Measurements from ENCODE around the gene AP1S1. TPM values are rescaled to one million over a fixed set of nuclear protein-coding genes. Genes with fewer than 3 reads are reported as not detected.
"Not testable (repeated sequence)": the region's sequence is repeated elsewhere in the genome, so short reads cannot be mapped to it uniquely, and the experiment has no call there.

AP1S1 gene
- total and polyA plus RNA-seq, 2 of the 13 experiments (the other 11 are each of a cell fraction or from before 2014, with no cell fraction given): 57.5 to 68.1 TPM

DNA sequence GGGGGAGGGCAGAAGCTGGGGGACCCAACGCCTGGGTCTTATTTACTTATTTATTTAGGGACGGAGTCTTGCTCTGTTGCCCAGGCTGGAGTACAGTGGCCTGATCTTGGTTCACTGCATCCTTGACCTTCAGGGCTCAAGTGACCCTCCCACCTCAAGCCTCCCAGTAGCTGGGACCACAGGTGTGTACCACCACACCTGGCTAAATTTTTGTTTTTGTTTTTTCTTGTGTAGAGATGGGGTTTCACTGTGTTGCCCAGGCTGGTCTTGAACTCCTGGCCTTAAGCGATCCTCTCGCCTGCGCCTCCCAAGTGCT lies 48.3 kb downstream of the AP1S1 start (continued):
- TF ChIP-seq, protein P1, sequence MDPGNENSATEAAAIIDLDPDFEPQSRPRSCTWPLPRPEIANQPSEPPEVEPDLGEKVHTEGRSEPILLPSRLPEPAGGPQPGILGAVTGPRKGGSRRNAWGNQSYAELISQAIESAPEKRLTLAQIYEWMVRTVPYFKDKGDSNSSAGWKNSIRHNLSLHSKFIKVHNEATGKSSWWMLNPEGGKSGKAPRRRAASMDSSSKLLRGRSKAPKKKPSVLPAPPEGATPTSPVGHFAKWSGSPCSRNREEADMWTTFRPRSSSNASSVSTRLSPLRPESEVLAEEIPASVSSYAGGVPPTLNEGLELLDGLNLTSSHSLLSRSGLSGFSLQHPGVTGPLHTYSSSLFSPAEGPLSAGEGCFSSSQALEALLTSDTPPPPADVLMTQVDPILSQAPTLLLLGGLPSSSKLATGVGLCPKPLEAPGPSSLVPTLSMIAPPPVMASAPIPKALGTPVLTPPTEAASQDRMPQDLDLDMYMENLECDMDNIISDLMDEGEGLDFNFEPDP (CRISPR knock-in tag; conservative IDR thresholded peaks at IDR 0.05): 0 out of 2 replicates have a peak, but pooled peaks have one; percentile 71
- TF ChIP-seq ETV5 (CRISPR knock-in tag; IDR thresholded peaks at IDR 0.05; ENCODE audit: borderline replicate concordance) (no peak), ZNF121 (CRISPR knock-in tag; IDR thresholded peaks at IDR 0.05) (peak; percentile 94), MTA3 (CRISPR knock-in tag; IDR thresholded peaks at IDR 0.05) (no peak), POLR2AphosphoS5 (IDR thresholded peaks at IDR 0.05; ENCODE audit: low read depth, low read length) (no peak), NR2F6 (IDR thresholded peaks at IDR 0.05) (no peak), NR2F6 (CRISPR knock-in tag; IDR thresholded peaks at IDR 0.05) (no peak), CENPX (CRISPR knock-in tag; IDR thresholded peaks at IDR 0.05) (no peak), ZBTB7B (CRISPR knock-in tag; IDR thresholded peaks at IDR 0.05) (no peak), FOXK1 (CRISPR knock-in tag; IDR thresholded peaks at IDR 0.05; ENCODE audit: borderline replicate concordance, low read depth) (no peak), NR2F2 (IDR thresholded peaks at IDR 0.05; ENCODE audit: borderline replicate concordance, low read depth) (no peak), RCOR2 (CRISPR knock-in tag; IDR thresholded peaks at IDR 0.05) (no peak)

DNA sequence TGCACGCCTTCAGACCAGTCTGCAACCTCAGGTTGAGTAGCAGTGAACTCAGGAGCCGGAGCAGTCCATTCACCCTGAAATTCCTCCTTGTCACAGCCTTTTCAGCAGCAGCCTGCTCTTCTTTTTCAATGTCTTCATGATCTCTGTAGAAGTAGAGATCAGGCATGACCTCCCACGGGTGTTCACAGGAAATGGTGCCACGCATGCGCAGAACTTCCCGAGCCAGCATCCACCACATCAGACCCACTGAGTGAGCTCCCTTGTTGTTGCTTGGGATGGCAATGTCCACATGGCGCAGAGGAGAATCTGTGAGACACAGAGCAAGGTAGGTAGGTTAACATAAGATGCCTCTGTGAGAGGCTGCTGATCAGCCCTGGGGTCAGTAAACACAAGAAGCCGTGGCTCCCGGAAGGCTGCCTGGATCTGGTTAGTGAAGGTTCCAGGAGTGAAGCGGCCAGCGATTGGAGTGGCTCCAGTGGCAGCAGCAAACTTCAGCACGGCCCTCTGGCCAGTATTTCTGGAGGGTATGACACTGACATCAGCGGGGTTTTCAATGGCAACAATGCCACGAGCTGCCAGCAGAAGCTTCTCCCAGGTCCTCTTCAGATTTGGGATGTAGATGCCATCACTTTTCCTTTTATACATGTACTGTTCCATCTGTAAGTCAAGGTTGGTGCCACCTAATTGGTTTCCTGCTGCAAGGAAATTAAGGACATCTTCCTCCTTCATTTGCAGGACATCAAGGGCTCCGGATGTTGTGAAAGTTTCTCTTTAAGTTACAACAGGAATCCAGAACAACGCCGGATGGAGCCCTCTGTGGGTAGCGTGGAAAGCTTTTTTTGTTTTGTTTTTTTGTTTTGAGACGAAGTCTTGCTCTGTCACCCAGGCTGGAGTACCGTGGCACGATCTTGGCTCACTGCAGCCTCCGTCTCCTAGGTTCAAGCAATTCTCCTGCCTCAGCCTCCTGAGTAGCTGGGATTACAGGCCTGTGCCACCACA lies 49.8 kb downstream of the AP1S1 start:
- BruUV-seq (replicated peaks): not testable (repeated sequence)
- WGBS (ENCODE audit: low lambda C conversion rate): 93% methylated on average over 22 of the region's 22 CpGs

More for the DNA sequence above, 49.8 kb downstream of the AP1S1 start:
- H3K4me1 ChIP-seq (ENCODE audit: insufficient read depth, low read length): peaks cover 28% of the 10 kb centered on the region
- ATAC-seq; H3K4me2 ChIP-seq (ENCODE audit: low read depth, low read length); FAIRE-seq; H4K20me1 ChIP-seq (ENCODE audit: insufficient read depth, low read length); H3K4me3 ChIP-seq (replicated peaks in 1 of 3; ENCODE audit: insufficient read depth in 1 of 3, low read depth in 2 of 3, low read length in 3 of 3); H3K27ac ChIP-seq (ENCODE audit: extremely low read length, insufficient read depth, low read length); H2AFZ ChIP-seq (ENCODE audit: low read length); H3K9ac ChIP-seq (ENCODE audit: insufficient read depth, low read depth, low read length); in situ Hi-C loops (cut with HindIII; ENCODE audit: extremely low pct_ligation_motif_present, low pct_unique_long_range_greater_than_20kb); DNase-seq (ENCODE audit: low spot score); CTCF ChIA-PET (ENCODE audit: low intra/inter-chr PET ratio, low total read pairs); H3K9me3 ChIP-seq (ENCODE audit: low read length); H3K27me3 ChIP-seq (ENCODE audit: control insufficient read depth in 1 of 2, insufficient read depth in 2 of 2, low read length in 2 of 2); intact Hi-C loops (cut with micrococcal nuclease; ENCODE audit: unreplicated experiment): not testable (repeated sequence)
- POLR2A ChIA-PET: interaction anchor here (3.0 to 11.6 kb wide), 2 partner anchors 11 kb away, joined by 14 to 202 read pairs; partner anchors contain the start of genes PLOD3 and ZNHIT1
- peaks cover 12% of the 10 kb centered on the region for H3K79me2 ChIP-seq (ENCODE audit: insufficient read depth, low read length)
- H3K36me3 ChIP-seq (replicated peaks in 1 of 2; ENCODE audit: control insufficient read depth in 1 of 2, insufficient read depth in 2 of 2, low read length in 2 of 2): peaks cover 5 to 12% of the 10 kb centered on the region in 2 experiments; a peak in 3 of 5 replicates

Measured in HepG2 (cell line).